ENCODE data around the gene BORCS8.

DNA sequence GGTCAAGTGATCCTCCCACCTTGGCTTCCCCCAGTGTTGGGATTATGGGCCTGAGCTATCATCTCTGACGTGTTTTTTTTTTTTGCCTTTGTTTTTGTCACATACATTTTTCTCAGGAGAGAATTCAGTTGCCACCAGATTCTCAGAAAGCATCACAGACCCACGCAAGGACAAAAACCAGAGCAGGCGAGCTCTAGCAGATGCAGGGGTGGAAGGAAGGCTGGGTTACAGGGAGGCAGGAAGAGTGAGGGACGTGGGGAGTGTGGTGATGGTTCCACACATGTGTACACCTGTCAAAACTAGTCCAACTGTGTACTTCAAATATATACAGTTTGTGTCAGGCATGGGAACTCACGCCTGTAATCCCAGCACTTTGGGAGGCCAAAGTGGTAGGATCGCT lies 58.0 kb downstream of the BORCS8 start:
- TF ChIP-seq, protein P1, sequence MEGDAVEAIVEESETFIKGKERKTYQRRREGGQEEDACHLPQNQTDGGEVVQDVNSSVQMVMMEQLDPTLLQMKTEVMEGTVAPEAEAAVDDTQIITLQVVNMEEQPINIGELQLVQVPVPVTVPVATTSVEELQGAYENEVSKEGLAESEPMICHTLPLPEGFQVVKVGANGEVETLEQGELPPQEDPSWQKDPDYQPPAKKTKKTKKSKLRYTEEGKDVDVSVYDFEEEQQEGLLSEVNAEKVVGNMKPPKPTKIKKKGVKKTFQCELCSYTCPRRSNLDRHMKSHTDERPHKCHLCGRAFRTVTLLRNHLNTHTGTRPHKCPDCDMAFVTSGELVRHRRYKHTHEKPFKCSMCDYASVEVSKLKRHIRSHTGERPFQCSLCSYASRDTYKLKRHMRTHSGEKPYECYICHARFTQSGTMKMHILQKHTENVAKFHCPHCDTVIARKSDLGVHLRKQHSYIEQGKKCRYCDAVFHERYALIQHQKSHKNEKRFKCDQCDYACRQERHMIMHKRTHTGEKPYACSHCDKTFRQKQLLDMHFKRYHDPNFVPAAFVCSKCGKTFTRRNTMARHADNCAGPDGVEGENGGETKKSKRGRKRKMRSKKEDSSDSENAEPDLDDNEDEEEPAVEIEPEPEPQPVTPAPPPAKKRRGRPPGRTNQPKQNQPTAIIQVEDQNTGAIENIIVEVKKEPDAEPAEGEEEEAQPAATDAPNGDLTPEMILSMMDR (IDR thresholded peaks at IDR 0.05; ENCODE audit: insufficient read depth, low read length) = no peak
- TF ChIP-seq POLR2AphosphoS5 (IDR thresholded peaks at IDR 0.05; ENCODE audit: low read depth) (no peak), GABPA (IDR thresholded peaks at IDR 0.05; ENCODE audit: low read depth) (no peak), SPI1 (IDR thresholded peaks at IDR 0.05; ENCODE audit: borderline replicate concordance, low read depth) (no peak)
- TF ChIP-seq, protein P2, sequence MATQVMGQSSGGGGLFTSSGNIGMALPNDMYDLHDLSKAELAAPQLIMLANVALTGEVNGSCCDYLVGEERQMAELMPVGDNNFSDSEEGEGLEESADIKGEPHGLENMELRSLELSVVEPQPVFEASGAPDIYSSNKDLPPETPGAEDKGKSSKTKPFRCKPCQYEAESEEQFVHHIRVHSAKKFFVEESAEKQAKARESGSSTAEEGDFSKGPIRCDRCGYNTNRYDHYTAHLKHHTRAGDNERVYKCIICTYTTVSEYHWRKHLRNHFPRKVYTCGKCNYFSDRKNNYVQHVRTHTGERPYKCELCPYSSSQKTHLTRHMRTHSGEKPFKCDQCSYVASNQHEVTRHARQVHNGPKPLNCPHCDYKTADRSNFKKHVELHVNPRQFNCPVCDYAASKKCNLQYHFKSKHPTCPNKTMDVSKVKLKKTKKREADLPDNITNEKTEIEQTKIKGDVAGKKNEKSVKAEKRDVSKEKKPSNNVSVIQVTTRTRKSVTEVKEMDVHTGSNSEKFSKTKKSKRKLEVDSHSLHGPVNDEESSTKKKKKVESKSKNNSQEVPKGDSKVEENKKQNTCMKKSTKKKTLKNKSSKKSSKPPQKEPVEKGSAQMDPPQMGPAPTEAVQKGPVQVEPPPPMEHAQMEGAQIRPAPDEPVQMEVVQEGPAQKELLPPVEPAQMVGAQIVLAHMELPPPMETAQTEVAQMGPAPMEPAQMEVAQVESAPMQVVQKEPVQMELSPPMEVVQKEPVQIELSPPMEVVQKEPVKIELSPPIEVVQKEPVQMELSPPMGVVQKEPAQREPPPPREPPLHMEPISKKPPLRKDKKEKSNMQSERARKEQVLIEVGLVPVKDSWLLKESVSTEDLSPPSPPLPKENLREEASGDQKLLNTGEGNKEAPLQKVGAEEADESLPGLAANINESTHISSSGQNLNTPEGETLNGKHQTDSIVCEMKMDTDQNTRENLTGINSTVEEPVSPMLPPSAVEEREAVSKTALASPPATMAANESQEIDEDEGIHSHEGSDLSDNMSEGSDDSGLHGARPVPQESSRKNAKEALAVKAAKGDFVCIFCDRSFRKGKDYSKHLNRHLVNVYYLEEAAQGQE (IDR thresholded peaks at IDR 0.05; ENCODE audit: insufficient replicate concordance, low read depth) = no peak

Data from HL-60 (cell line).